HFF-Myc (cell line): ENCODE measurements around the gene NAALAD2.
"Not testable (repeated sequence)": the region's sequence is repeated elsewhere in the genome, so short reads cannot be mapped to it uniquely, and the experiment has no call there.

Experiments
- DNase-seq: peaks from one replicate; pipeline ENCODE4 v3.0.0-alpha.2; 2011; ENCODE audit warnings: low read depth; ENCODE audit errors: extremely low read depth
- H3K4me3 ChIP-seq: replicated peaks from 2 replicates; pipeline ENCODE4 v1.5.1; 2011; ENCODE audit warnings: low read depth, mild to moderate bottlenecking, control low read depth, low read length
- CTCF ChIP-seq: IDR thresholded peaks from 2 replicates; pipeline ENCODE4 v1.5.1; 2012; ENCODE audit warnings: mild to moderate bottlenecking, low read depth, low read length, control low read depth; ENCODE audit errors: missing control alignments

Gene NAALAD2

GRCh38 chr11:90202342-90202741 is 67.9 kb downstream of the NAALAD2 start:
- H3K4me3 ChIP-seq: no peak overlapping the region
- no peak for DNase-seq
- no peak for TF ChIP-seq CTCF

DNA sequence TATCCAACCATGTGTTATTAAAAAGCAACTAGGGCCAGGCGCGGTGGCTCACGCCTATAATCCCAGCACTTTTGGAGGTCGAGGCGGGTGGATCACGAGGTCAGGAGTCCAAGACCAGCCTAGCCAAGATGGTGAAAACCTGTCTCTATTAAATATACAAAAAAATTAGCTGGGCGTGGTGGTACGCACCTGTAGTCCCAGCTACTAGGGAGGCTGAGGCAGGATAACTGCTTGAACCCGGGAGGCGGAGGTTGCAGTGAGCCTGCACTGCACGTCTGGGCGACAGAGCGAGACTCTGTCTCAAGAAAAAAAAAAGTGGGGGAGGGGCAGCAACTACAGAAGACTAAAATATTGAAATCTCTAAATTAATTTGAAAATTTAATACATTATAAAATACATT is 69.9 kb downstream of the NAALAD2 start:
- H3K4me3 ChIP-seq: no peak overlapping the region
- no peak for DNase-seq
- TF ChIP-seq CTCF: no peak

DNA sequence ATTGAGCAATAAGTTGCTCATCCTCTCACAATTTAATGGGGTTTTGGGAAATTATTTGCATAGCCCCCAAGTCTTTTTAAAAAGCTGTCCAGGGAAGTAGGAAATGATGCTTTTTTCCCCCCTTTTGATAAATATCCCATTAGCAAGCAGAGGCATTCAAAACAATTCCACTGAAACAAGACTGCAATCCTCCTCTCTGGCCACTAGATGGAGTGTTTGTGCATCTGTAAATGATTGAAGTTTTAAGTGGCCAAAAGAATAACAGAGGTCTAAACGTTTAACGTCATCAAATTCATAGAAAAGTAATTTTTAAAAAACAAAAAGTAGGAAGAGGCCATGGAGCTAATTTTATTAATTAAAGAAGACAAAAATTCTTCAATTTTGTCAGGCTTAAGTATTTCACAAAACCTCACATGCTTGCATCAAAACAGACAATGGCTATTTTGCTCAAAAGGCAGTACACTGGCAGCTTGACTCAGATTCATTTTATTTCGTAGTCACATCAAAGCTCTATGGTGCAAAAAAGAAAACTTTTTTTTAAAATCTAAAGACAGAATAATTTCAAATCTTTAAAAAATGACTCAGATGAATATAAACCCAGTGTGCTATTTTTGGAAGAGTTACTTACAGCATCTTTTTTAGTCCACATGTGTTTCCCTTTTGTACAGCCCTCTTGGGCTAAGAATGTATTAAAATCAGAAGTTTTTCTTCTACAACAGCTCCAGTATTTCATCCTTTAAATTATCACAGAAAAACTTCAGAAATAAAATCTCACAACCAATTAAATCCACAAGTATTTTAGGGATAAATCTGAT is 70.6 kb downstream of the NAALAD2 start:
- TF ChIP-seq CTCF: peak; percentile 81
- no peak overlapping the region for H3K4me3 ChIP-seq
- peak; percentile 45 for DNase-seq

- not testable (repeated sequence) for DNase-seq, H3K4me3 ChIP-seq
Measured at GRCh38 chr11:90207992-90208391, 73.5 kb downstream of the NAALAD2 start.

DNA sequence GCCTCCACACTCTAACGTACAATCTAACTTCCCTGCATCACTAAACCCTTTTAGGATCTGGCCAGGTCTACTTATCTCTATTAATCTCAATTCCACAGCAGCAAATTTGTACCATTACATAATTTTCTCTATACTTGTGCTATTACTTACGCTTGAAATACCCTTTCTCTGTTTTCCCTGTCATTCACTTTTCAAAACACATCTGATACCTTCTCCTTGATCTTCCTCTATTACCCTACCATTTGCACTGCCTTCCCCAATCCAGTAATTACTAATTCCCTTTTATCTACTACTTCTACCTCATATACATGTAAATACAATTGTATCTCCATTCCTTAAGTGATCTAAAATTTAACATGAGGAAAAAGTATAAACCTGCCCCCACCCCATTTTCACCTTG is 74.4 kb downstream of the NAALAD2 start:
- no peak for DNase-seq
- no peak overlapping the region for H3K4me3 ChIP-seq
- TF ChIP-seq CTCF: no peak

GRCh38 chr11:90213322-90213721 is 78.9 kb downstream of the NAALAD2 start:
- no peak overlapping the region for H3K4me3 ChIP-seq
- no peak for DNase-seq
- no peak for TF ChIP-seq CTCF

- no peak overlapping the region for H3K4me3 ChIP-seq
- DNase-seq: no peak
- no peak for TF ChIP-seq CTCF
Measured at GRCh38 chr11:90216611-90217010, 82.1 kb downstream of the NAALAD2 start.
